H1 (cell line): Measurements from ENCODE around the gene ZNF487. TPM values are rescaled to one million over a fixed set of nuclear protein-coding genes. Genes with fewer than 3 reads are reported as not detected.

ENCODE experiments used
- ASH2L ChIP-seq: fragments of 200-600, 300-600 bp; sonication (generic); IDR thresholded peaks from one replicate; pipeline ENCODE4 v1.7.1; 2017; ENCODE audit warnings: low read length
- ATF2 ChIP-seq: IDR thresholded peaks from 2 replicates; pipeline ENCODE4 v1.6.1; 2012; ENCODE audit warnings: low read length, inconsistent platforms
- CBX5 ChIP-seq: fragments of 300-800, 300-1000 bp; sonication (generic); IDR thresholded peaks from 2 replicates; pipeline ENCODE4 v1.7.1; 2016; ENCODE audit warnings: antibody characterized with exemption, low read length, low read depth
- CEBPB ChIP-seq: IDR thresholded peaks from 2 replicates; pipeline ENCODE4 v1.6.1; 2012; ENCODE audit warnings: low read depth, low read length
- CREB1 ChIP-seq: IDR thresholded peaks from 2 replicates; pipeline ENCODE4 v1.6.1; 2012; ENCODE audit warnings: inconsistent platforms
- CTCF ChIP-seq, 3 experiments: IDR thresholded peaks; 1 replicate in 2 of 3; 2 replicates in 1 of 3; pipeline versions ENCODE4 v1.5.1 to v1.6.1; 2011; ENCODE audit warnings: low read length in 3 of 3, mild to moderate bottlenecking in 3 of 3, inconsistent platforms in 2 of 3, low read depth in 1 of 3, moderate library complexity in 1 of 3; ENCODE audit not compliant: insufficient read depth in 1 of 3; ENCODE audit errors: control extremely low read depth in 1 of 3
- E2F6 ChIP-seq: IDR thresholded peaks from 2 replicates; pipeline ENCODE4 v1.6.1; 2012; ENCODE audit warnings: inconsistent platforms
- EZH2 ChIP-seq: fragments of 200-600 bp; sonication (generic); IDR thresholded peaks from 2 replicates; pipeline ENCODE4 v1.7.1; 2012; ENCODE audit warnings: low read depth, mild to moderate bottlenecking, moderate library complexity, low read length, inconsistent platforms; ENCODE audit not compliant: severe bottlenecking
- GTF2F1 ChIP-seq: IDR thresholded peaks from 2 replicates; pipeline ENCODE4 v1.6.1; 2012; ENCODE audit warnings: low read depth, low read length, improper control_type of control experiment, borderline replicate concordance
- KDM4A ChIP-seq: IDR thresholded peaks from one replicate; pipeline ENCODE4 v1.7.1; 2012; ENCODE audit warnings: low read depth, mild to moderate bottlenecking, moderate library complexity, low read length, inconsistent platforms; ENCODE audit not compliant: severe bottlenecking
- MAFK ChIP-seq: IDR thresholded peaks from 2 replicates; pipeline ENCODE4 v1.6.1; 2012; ENCODE audit warnings: low read depth, mild to moderate bottlenecking, improper control_type of control experiment, low read length
- NANOG ChIP-seq: IDR thresholded peaks from 2 replicates; pipeline ENCODE4 v1.6.1; 2011; ENCODE audit warnings: low read length, low read depth, mild to moderate bottlenecking, inconsistent platforms; ENCODE audit not compliant: insufficient read depth, poor library complexity, severe bottlenecking
- NRF1 ChIP-seq: IDR thresholded peaks from 2 replicates; pipeline ENCODE4 v1.6.1; 2011; ENCODE audit warnings: mild to moderate bottlenecking, low read depth, low read length, improper control_type of control experiment
- RAD21 ChIP-seq, 2 experiments: IDR thresholded peaks in 1 of 2; conservative IDR thresholded peaks in 1 of 2; 2 replicates each; pipeline ENCODE4 v1.6.1; 2011; ENCODE audit warnings: low read depth in 2 of 2, low read length in 2 of 2, improper control_type of control experiment in 1 of 2, inconsistent platforms in 1 of 2, mild to moderate bottlenecking in 1 of 2, moderate library complexity in 1 of 2
- SIN3A ChIP-seq, 2 experiments: IDR thresholded peaks in 1 of 2; conservative IDR thresholded peaks in 1 of 2; 2 replicates each; pipeline ENCODE4 v1.6.1; 2011 to 2012; ENCODE audit warnings: low read length in 2 of 2, improper control_type of control experiment in 1 of 2, low read depth in 1 of 2, mild to moderate bottlenecking in 1 of 2
- SP1 ChIP-seq: IDR thresholded peaks from 2 replicates; pipeline ENCODE4 v1.6.1; 2011; ENCODE audit warnings: low read depth, low read length
- USF2 ChIP-seq: IDR thresholded peaks from 2 replicates; pipeline ENCODE4 v1.6.1; 2011; ENCODE audit warnings: low read length, improper control_type of control experiment
- polyA plus RNA-seq, 7 experiments: library from polyadenylated mRNA; depleted of rRNA in 3 of 7; stranded (reverse) in 5 of 7; unstranded in 2 of 7; fragments of >200 nt in 5 of 7; fragments of 200-250 nt in 2 of 7; gene quantifications; 1 replicate in 5 of 7; 2 replicates in 1 of 7; 4 replicates in 1 of 7; pipeline versions ENCODE4 v1.2.1 to v1.2.3, GENCODE V29; 2011 to 2013; ENCODE audit warnings: missing spikeins in 2 of 7, mixed read lengths in 2 of 7
- total RNA-seq: library from RNA; stranded (reverse); fragmentation: NEBNext Ultra II Directional; extraction: Animal tissue kit (Norgen Biotek cat#: 25700); gene quantifications from 2 replicates; pipeline ENCODE4 v1.2.1, GENCODE V29; 2021

ZNF487 gene
- total and polyA plus RNA-seq, 2 of the 8 experiments (the other 6 are each of a cell fraction or from before 2014, with no cell fraction given): 1.9 to 2.5 TPM

GRCh38 chr10:43396061-43396927 is 40.6 kb upstream of the ZNF487 start (continued):
- no peak for TF ChIP-seq NANOG
- TF ChIP-seq MAFK: no peak
- no peak for TF ChIP-seq CEBPB
- no peak for TF ChIP-seq GTF2F1
- TF ChIP-seq EZH2: no peak
- no peak for TF ChIP-seq RAD21 (IDR thresholded peaks at IDR 0.05 in 1 of 2, conservative IDR thresholded peaks at IDR 0.05 in 1 of 2; ENCODE audit: low read depth in 2 of 2, low read length in 2 of 2)
- TF ChIP-seq SIN3A (conservative IDR thresholded peaks at IDR 0.05 in 1 of 2, IDR thresholded peaks at IDR 0.05 in 1 of 2; ENCODE audit: low read depth in 1 of 2, low read length in 2 of 2): no peak; a peak in 1 of 4 replicates
- TF ChIP-seq USF2: no peak
- no peak for TF ChIP-seq CBX5
- peak; percentile 94 for TF ChIP-seq E2F6
- TF ChIP-seq NRF1: no peak
- peak; percentile 13 for TF ChIP-seq KDM4A
- no peak for TF ChIP-seq CREB1
- TF ChIP-seq CTCF (IDR thresholded peaks at IDR 0.05; ENCODE audit: control extremely low read depth in 1 of 3, insufficient read depth in 1 of 3, low read depth in 1 of 3, low read length in 3 of 3): no peak
- TF ChIP-seq ASH2L: no peak
- TF ChIP-seq SP1: 0 out of 2 replicates have a peak, but pooled peaks have one; percentile 3
- TF ChIP-seq ATF2: no peak
